GM11168 (cell line): Measurements from ENCODE around the gene CLASP1.
"Not testable (repeated sequence)": the region's sequence is repeated elsewhere in the genome, so short reads cannot be mapped to it uniquely, and the experiment has no call there.

ENCODE experiments used
- in situ Hi-C: fragments of 300-500 bp; cut with MboI; formaldehyde crosslinking; loops from one replicate; pipeline ENCODE4 v1.12.0; 2022; ENCODE audit warnings: low sequenced_read_pairs; ENCODE audit not compliant: unreplicated experiment

CLASP1 gene

GRCh38 chr2:121343191-121343590 lies 306.1 kb downstream of the CLASP1 start:
- in situ Hi-C loops, result no loop called here

GRCh38 chr2:121342751-121343150 lies 306.5 kb downstream of the CLASP1 start:
- in situ Hi-C loops, result no loop called here

- in situ Hi-C loops, result no loop called here
Measured at GRCh38 chr2:121340926-121341325, 308.3 kb downstream of the CLASP1 start.

GRCh38 chr2:121338281-121338680 lies 311.0 kb downstream of the CLASP1 start:
- in situ Hi-C loops, result no loop called here

GRCh38 chr2:121336528-121337294 lies 312.6 kb downstream of the CLASP1 start:
- in situ Hi-C loops, result no loop called here

- in situ Hi-C loops, result no loop called here
Measured at GRCh38 chr2:121335294-121336290, 313.7 kb downstream of the CLASP1 start.

- in situ Hi-C loops, result no loop called here
Measured at GRCh38 chr2:121334581-121335293, 314.5 kb downstream of the CLASP1 start.

GRCh38 chr2:121333834-121334558 lies 315.3 kb downstream of the CLASP1 start:
- in situ Hi-C loops, result no loop called here

GRCh38 chr2:121333231-121333630 lies 316.0 kb downstream of the CLASP1 start:
- in situ Hi-C loops, result no loop called here

- in situ Hi-C loops, result not testable (repeated sequence)
Measured at GRCh38 chr2:121331324-121331723, 317.9 kb downstream of the CLASP1 start.

GRCh38 chr2:121330921-121331320 lies 318.3 kb downstream of the CLASP1 start:
- in situ Hi-C loops, result no loop called here

- in situ Hi-C loops, result no loop called here
Measured at GRCh38 chr2:121329786-121330185, 319.5 kb downstream of the CLASP1 start.

- in situ Hi-C loops, result no loop called here
Measured at GRCh38 chr2:121326628-121327027, 322.6 kb downstream of the CLASP1 start.

GRCh38 chr2:121324601-121325000 lies 324.7 kb downstream of the CLASP1 start:
- in situ Hi-C loops, result no loop called here

- in situ Hi-C loops, result no loop called here
Measured at GRCh38 chr2:121321476-121321875, 327.8 kb downstream of the CLASP1 start.

- in situ Hi-C loops, result no loop called here
Measured at GRCh38 chr2:121319941-121320340, 329.3 kb downstream of the CLASP1 start.

- in situ Hi-C loops, result no loop called here
Measured at GRCh38 chr2:121316986-121317385, 332.3 kb downstream of the CLASP1 start.

GRCh38 chr2:121313701-121314100 lies 335.6 kb downstream of the CLASP1 start:
- in situ Hi-C loops, result not testable (repeated sequence)

- in situ Hi-C loops, result no loop called here
Measured at GRCh38 chr2:121309801-121310200, 339.5 kb downstream of the CLASP1 start.

- in situ Hi-C loops, result no loop called here
Measured at GRCh38 chr2:121309323-121309722, 339.9 kb downstream of the CLASP1 start.
